PC-3 (cell line): ENCODE results near the gene NDUFS7. TPM values are rescaled to one million over a fixed set of nuclear protein-coding genes. Genes with fewer than 3 reads are reported as not detected.

ENCODE experiments used
- ATAC-seq: fragments of 200-7000 bp; cut with Tn5 transposase; 2 replicates; pipeline ENCODE4 v1.9.1; 2020; ENCODE audit warnings: mild to moderate bottlenecking, moderate library complexity
- BruUV-seq: library from RNA; stranded (reverse); fragments of 400-500 nt; replicated peaks from 2 replicates; lab custom pipeline; 2021; lab: Mats Ljungman, UMichigan
- CTCF ChIA-PET: fragments of 300-600 bp; sonication (Branson Sonifier 250); formaldehyde crosslinking; loops from one replicate; lab custom pipeline; 2022; ENCODE audit warnings: antibody characterized with exemption; lab: Charles Lee
- POLR2A ChIA-PET: fragments of 300-600 bp; sonication (Branson Sonifier 250); formaldehyde crosslinking; loops from one replicate; lab custom pipeline; 2022; ENCODE audit warnings: antibody characterized with exemption; ENCODE audit not compliant: unreplicated experiment; lab: Charles Lee
- DNase-seq: peaks from one replicate; pipeline ENCODE4 v3.0.0-alpha.2; 2015
- H2AFZ ChIP-seq: fragments of 300-600 bp; sonication (generic); 2 replicates; pipeline ENCODE4 v1.6.0; 2016; ENCODE audit warnings: antibody characterized with exemption, low read length
- H3F3A ChIP-seq: fragments of 300-600 bp; sonication (generic); one replicate; pipeline ENCODE4 v1.6.0; 2017; ENCODE audit warnings: antibody characterized with exemption, low read length, control low read depth, mild to moderate bottlenecking; ENCODE audit not compliant: unreplicated experiment
- H3K27ac ChIP-seq: fragments of 300-600 bp; sonication (generic); 2 replicates; pipeline ENCODE4 v1.5.1; 2016; ENCODE audit warnings: mild to moderate bottlenecking, low read length
- H3K27me3 ChIP-seq: fragments of 300-600 bp; sonication (generic); 2 replicates; pipeline ENCODE4 v1.6.1; 2016; ENCODE audit warnings: low read length, mixed read lengths
- H3K36me3 ChIP-seq: fragments of 300-600 bp; sonication (generic); 2 replicates; pipeline ENCODE4 v1.6.1; 2016; ENCODE audit warnings: low read depth, mixed run types, low read length, mixed read lengths
- H3K4me1 ChIP-seq: fragments of 300-600 bp; sonication (generic); 2 replicates; pipeline ENCODE4 v1.5.1; 2016; ENCODE audit warnings: low read length; ENCODE audit not compliant: insufficient read depth
- H3K4me2 ChIP-seq: fragments of 300-600 bp; sonication (generic); 2 replicates; pipeline ENCODE4 v1.6.0; 2016; ENCODE audit warnings: low read length
- H3K4me3 ChIP-seq: fragments of 300-600 bp; sonication (generic); 2 replicates; pipeline ENCODE4 v1.5.1; 2016; ENCODE audit warnings: mild to moderate bottlenecking, low read length, mixed read lengths
- H3K79me2 ChIP-seq: fragments of 300-600 bp; sonication (generic); 2 replicates; pipeline ENCODE4 v1.6.1; 2017; ENCODE audit warnings: low read length, mixed read lengths
- H3K9ac ChIP-seq: fragments of 300-600 bp; sonication (generic); 2 replicates; pipeline ENCODE4 v1.6.0; 2016; ENCODE audit warnings: mild to moderate bottlenecking, low read length
- H3K9me2 ChIP-seq: fragments of 300-600 bp; sonication (generic); replicated peaks from 2 replicates; pipeline ENCODE4 v1.6.1; 2016; ENCODE audit warnings: mixed run types, low read length, mixed read lengths
- H3K9me3 ChIP-seq: fragments of 300-600 bp; sonication (generic); 2 replicates; pipeline ENCODE4 v1.6.1; 2016; ENCODE audit warnings: low read length, mixed read lengths
- H4K20me1 ChIP-seq: fragments of 300-600 bp; sonication (generic); 2 replicates; pipeline ENCODE4 v1.6.1; 2016; ENCODE audit warnings: low read length, mixed read lengths
- EZH2 ChIP-seq: fragments of 300-600 bp; sonication (generic); IDR thresholded peaks from one replicate; pipeline ENCODE4 v1.6.1; 2017; ENCODE audit warnings: antibody characterized with exemption, mild to moderate bottlenecking, low read length; ENCODE audit not compliant: unreplicated experiment
- EZH2phosphoT487 ChIP-seq: fragments of 300-600 bp; sonication (generic); IDR thresholded peaks from 2 replicates; pipeline ENCODE4 v1.6.1; 2018; ENCODE audit warnings: mild to moderate bottlenecking, antibody characterized with exemption, low read length, borderline replicate concordance
- intact Hi-C: fragments of 100-400 bp; cut with micrococcal nuclease; formaldehyde crosslinking; loops from 2 replicates; pipeline ENCODE4 v1.9.0; 2023
- total RNA-seq: library from RNA; depleted of rRNA; stranded (reverse); fragments of >200 nt; gene quantifications from 2 replicates; pipeline ENCODE4 v1.2.3, GENCODE V29; 2014
- TF ChIP-seq, protein P1 (sequence below): fragments of 300-600 bp; sonication (generic); conservative IDR thresholded peaks from 2 replicates; pipeline ENCODE4 v1.5.1; 2017; ENCODE audit warnings: antibody characterized with exemption, low read depth, mild to moderate bottlenecking, low read length

Gene NDUFS7
- total RNA-seq, 1 experiment from 2014 or later: 111 TPM

DNA sequence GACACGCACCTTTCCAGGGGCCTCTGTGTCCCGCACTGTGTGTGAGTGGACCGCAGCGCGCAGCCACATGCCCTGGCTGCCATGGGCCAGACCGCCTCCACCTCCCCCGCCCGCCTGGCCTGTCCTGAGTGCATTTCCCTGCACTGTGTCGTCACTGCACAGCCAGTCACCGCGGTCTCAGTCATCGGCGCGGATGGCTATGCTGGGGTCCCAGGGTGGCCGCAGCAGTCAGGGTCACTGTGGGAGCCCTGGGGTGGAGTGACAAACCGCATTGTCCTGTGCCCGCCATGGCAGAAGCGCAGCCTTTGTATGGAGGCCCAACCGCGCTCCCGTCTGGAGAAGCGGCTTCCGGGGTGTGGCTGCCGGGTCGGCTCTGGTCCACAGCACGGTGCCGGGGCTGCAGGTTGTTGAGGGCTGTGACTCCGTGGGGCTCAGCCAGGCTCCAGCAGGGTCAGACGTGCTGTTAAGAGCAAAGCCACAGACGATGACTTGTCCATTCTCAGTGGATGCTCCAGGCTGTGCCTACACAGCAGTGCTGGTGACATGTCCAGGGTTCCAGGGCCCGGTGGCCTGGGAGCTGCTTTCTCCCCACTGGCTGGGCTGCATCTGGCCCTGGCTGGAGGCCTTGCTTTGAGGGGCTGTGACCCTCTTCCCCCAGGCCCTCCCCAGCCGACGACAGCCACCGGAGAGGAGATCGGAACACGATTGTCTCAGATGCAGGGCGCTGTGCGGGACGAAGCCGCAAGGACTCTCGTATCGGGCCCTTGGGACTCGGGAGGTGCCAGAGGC is 6.3 kb upstream of the NDUFS7 start:
- intact Hi-C loops: no loop called here
- no peaks in the 10 kb centered on the region for H3K36me3 ChIP-seq
- ChIA-PET CTCF (no interaction called here), POLR2A (no interaction called here)
- DNase-seq: no peak
- H3K9me3 ChIP-seq: no peaks in the 10 kb centered on the region
- H3K27me3 ChIP-seq: no peaks in the 10 kb centered on the region
- H3K79me2 ChIP-seq: no peaks in the 10 kb centered on the region
- ATAC-seq: no peak
- H3K27ac ChIP-seq: no peak overlapping the region
- no peaks in the 10 kb centered on the region for H3K9me2 ChIP-seq
- no peaks in the 10 kb centered on the region for H4K20me1 ChIP-seq
- TF ChIP-seq EZH2 (no peak), EZH2phosphoT487 (no peak)
- TF ChIP-seq, protein P1, sequence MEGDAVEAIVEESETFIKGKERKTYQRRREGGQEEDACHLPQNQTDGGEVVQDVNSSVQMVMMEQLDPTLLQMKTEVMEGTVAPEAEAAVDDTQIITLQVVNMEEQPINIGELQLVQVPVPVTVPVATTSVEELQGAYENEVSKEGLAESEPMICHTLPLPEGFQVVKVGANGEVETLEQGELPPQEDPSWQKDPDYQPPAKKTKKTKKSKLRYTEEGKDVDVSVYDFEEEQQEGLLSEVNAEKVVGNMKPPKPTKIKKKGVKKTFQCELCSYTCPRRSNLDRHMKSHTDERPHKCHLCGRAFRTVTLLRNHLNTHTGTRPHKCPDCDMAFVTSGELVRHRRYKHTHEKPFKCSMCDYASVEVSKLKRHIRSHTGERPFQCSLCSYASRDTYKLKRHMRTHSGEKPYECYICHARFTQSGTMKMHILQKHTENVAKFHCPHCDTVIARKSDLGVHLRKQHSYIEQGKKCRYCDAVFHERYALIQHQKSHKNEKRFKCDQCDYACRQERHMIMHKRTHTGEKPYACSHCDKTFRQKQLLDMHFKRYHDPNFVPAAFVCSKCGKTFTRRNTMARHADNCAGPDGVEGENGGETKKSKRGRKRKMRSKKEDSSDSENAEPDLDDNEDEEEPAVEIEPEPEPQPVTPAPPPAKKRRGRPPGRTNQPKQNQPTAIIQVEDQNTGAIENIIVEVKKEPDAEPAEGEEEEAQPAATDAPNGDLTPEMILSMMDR: no peak
- no TSS peak for BruUV-seq
- no peaks in the 10 kb centered on the region for H3K4me1 ChIP-seq
- H3K4me2 ChIP-seq: no peak overlapping the region
- no peak overlapping the region for H2AFZ ChIP-seq
- H3F3A ChIP-seq: no peaks in the 10 kb centered on the region
- H3K4me3 ChIP-seq: no peak overlapping the region
- no peak overlapping the region for H3K9ac ChIP-seq

DNA sequence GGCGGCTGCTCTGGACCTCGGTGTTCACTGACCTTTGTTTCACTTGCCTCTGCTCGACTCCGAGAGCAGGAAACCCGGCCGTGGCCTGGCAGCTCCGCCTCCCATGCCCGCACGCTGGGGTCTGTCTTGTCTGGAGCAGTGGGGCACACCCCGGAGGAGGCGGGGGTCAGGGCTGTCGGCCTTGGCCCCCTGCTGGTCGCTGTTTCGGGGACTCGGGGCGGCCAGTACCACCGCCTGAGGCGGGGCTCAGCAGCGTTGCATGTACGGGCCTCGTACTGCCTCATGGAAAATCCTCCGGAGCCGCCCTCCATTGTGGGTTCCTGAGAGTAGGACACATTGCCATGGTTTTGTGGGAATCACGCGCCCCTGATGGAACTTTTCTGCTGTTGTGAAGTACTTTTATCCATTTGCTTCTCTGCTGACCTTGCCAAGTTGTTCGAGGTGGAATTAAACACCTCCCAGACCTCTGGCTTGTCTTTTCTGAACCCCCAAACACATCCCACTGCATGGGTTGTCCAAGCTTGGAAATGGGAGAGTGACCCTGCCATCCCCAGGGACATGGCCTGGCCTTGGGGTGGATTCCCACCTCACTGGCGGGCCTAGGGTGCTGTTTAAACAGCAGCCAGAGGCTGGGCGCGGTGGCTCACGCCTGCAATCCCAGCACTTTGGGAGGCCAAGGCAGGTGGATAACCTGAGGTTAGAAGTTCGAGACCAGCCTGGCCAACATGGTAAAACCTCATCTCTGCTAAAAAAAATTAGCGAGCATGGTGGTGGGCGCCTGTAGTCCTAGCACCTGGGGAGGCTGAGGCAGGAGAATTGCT is 5.5 kb upstream of the NDUFS7 start:
- TF ChIP-seq EZH2: no peak
- TF ChIP-seq EZH2phosphoT487: no peak
- TF ChIP-seq, protein P1: no peak
- DNase-seq (no peak), ATAC-seq (no peak)
- Histone ChIP-seq H3K4me3 (no peak overlapping the region), H3K9ac (no peak overlapping the region), H3K79me2 (no peaks in the 10 kb centered on the region), H3K9me2 (no peaks in the 10 kb centered on the region), H3K27ac (no peak overlapping the region), H3F3A (no peaks in the 10 kb centered on the region), H2AFZ (no peak overlapping the region), H3K4me2 (no peak overlapping the region), H3K36me3 (no peaks in the 10 kb centered on the region), H3K4me1 (no peaks in the 10 kb centered on the region), H3K9me3 (no peaks in the 10 kb centered on the region), H4K20me1 (no peaks in the 10 kb centered on the region), H3K27me3 (no peaks in the 10 kb centered on the region)
- POLR2A ChIA-PET: no interaction called here
- CTCF ChIA-PET: no interaction called here
- BruUV-seq: no TSS peak
- intact Hi-C loops: no loop called here
